Left kidney (tissue), 2 donors: ENCODE results near the gene APBA1. TPM values are rescaled to one million over a fixed set of nuclear protein-coding genes. Genes with fewer than 3 reads are reported as not detected.
A peak's percentile ranks its signal among the peaks of the same experiment; 100 is the strongest.

ENCODE experiments used
- DNase-seq: peaks from one replicate; pipeline ENCODE4 v3.0.0-alpha.2; 2013
- polyA plus RNA-seq: library from polyadenylated mRNA; unstranded; fragments of 120-200 nt; gene quantifications from one replicate; pipeline ENCODE4 v1.2.1, GENCODE V29; 2013; ENCODE audit not compliant: insufficient read length

The APBA1 gene
- polyA plus RNA-seq, 1 donor: 17.9 TPM

GRCh38 chr9:69472101-69472620 lies 200.0 kb downstream of the APBA1 start:
- DNase-seq: no peak

GRCh38 chr9:69471433-69471832 lies 200.7 kb downstream of the APBA1 start:
- DNase-seq: no peak

GRCh38 chr9:69470186-69470977 lies 201.8 kb downstream of the APBA1 start:
- peak; percentile 41 for DNase-seq

GRCh38 chr9:69469136-69469535 lies 203.0 kb downstream of the APBA1 start:
- DNase-seq: no peak

GRCh38 chr9:69468380-69468779 lies 203.8 kb downstream of the APBA1 start:
- no peak for DNase-seq

- no peak for DNase-seq
Observed at GRCh38 chr9:69466151-69466550, 206.0 kb downstream of the APBA1 start.

- no peak for DNase-seq
Observed at GRCh38 chr9:69465473-69465872, 206.7 kb downstream of the APBA1 start.

GRCh38 chr9:69463497-69464068 lies 208.6 kb downstream of the APBA1 start:
- DNase-seq: no peak

- DNase-seq: no peak
Observed at GRCh38 chr9:69462394-69462793, 209.8 kb downstream of the APBA1 start.

GRCh38 chr9:69461103-69461887 lies 210.9 kb downstream of the APBA1 start:
- DNase-seq: no peak

GRCh38 chr9:69460012-69460411 lies 212.2 kb downstream of the APBA1 start:
- no peak for DNase-seq

GRCh38 chr9:69458176-69458575 lies 214.0 kb downstream of the APBA1 start:
- no peak for DNase-seq

- DNase-seq: no peak
Observed at GRCh38 chr9:69456201-69456600, 216.0 kb downstream of the APBA1 start.

- DNase-seq: no peak
Observed at GRCh38 chr9:69455311-69455710, 216.9 kb downstream of the APBA1 start.

- DNase-seq: no peak
Observed at GRCh38 chr9:69454321-69454720, 217.8 kb downstream of the APBA1 start.

GRCh38 chr9:69453746-69454145 lies 218.4 kb downstream of the APBA1 start:
- no peak for DNase-seq

- DNase-seq: no peak
Observed at GRCh38 chr9:69452110-69452782, 219.9 kb downstream of the APBA1 start.

GRCh38 chr9:69446496-69446895 lies 225.7 kb downstream of the APBA1 start:
- DNase-seq: no peak

GRCh38 chr9:69445251-69445650 lies 226.9 kb downstream of the APBA1 start:
- no peak for DNase-seq

- no peak for DNase-seq
Observed at GRCh38 chr9:69444791-69445190, 227.4 kb downstream of the APBA1 start.

- no peak for DNase-seq
Observed at GRCh38 chr9:69444021-69444420, 228.2 kb downstream of the APBA1 start.

GRCh38 chr9:69443178-69443577 lies 229.0 kb downstream of the APBA1 start:
- no peak for DNase-seq
